GM23248 (cell line): ENCODE measurements around the gene TEKTIP1. TPM values are rescaled to one million over a fixed set of nuclear protein-coding genes. Genes with fewer than 3 reads are reported as not detected.

Source experiments
- DNase-seq: peaks from one replicate; pipeline ENCODE4 v3.0.0-alpha.2; 2015
- H2AFZ ChIP-seq: fragments of 200-600 bp; sonication (generic); 2 replicates; pipeline ENCODE4 v1.6.1; 2016; ENCODE audit warnings: antibody characterized with exemption
- H3F3A ChIP-seq: fragments of 200-600 bp; sonication (generic); 2 replicates; pipeline ENCODE4 v1.6.1; 2016; ENCODE audit warnings: mild to moderate bottlenecking, antibody characterized with exemption, mixed run types; ENCODE audit not compliant: insufficient read depth
- H3K27ac ChIP-seq: fragments of 200-600 bp; sonication (generic); 2 replicates; pipeline ENCODE4 v1.5.1; 2016; ENCODE audit warnings: mild to moderate bottlenecking
- H3K27me3 ChIP-seq: fragments of 200-600 bp; sonication (generic); replicated peaks from 2 replicates; pipeline ENCODE4 v1.6.1; 2016; ENCODE audit warnings: mild to moderate bottlenecking; ENCODE audit not compliant: insufficient read depth
- H3K36me3 ChIP-seq: fragments of 200-600 bp; sonication (generic); 2 replicates; pipeline ENCODE4 v1.6.1; 2016; ENCODE audit warnings: low read depth, mild to moderate bottlenecking
- H3K4me1 ChIP-seq: fragments of 200-600 bp; sonication (generic); 2 replicates; pipeline ENCODE4 v1.6.1; 2016; ENCODE audit warnings: mild to moderate bottlenecking; ENCODE audit not compliant: insufficient read depth
- H3K4me2 ChIP-seq: fragments of 200-600 bp; sonication (generic); one replicate; pipeline ENCODE4 v1.6.1; 2016; ENCODE audit warnings: mild to moderate bottlenecking; ENCODE audit not compliant: unreplicated experiment
- H3K4me3 ChIP-seq: fragments of 200-600 bp; sonication (generic); 2 replicates; pipeline ENCODE4 v1.5.1; 2016; ENCODE audit warnings: mild to moderate bottlenecking
- H3K79me2 ChIP-seq: fragments of 200-600 bp; sonication (generic); 2 replicates; pipeline ENCODE4 v1.6.1; 2016; ENCODE audit warnings: mild to moderate bottlenecking; ENCODE audit not compliant: insufficient read depth
- H3K9ac ChIP-seq: fragments of 200-600 bp; sonication (generic); 2 replicates; pipeline ENCODE4 v1.6.1; 2016; ENCODE audit warnings: mild to moderate bottlenecking
- H3K9me2 ChIP-seq: fragments of 200-600 bp; sonication (generic); 2 replicates; pipeline ENCODE4 v1.6.1; 2016; ENCODE audit warnings: mixed run types, mild to moderate bottlenecking, moderate library complexity; ENCODE audit not compliant: insufficient read depth
- H3K9me3 ChIP-seq: fragments of 200-600 bp; sonication (generic); one replicate; pipeline ENCODE4 v1.6.1; 2017; ENCODE audit warnings: low read depth
- H4K20me1 ChIP-seq: fragments of 200-600 bp; sonication (generic); 2 replicates; pipeline ENCODE4 v1.6.0; 2016; ENCODE audit not compliant: insufficient read depth
- EZH2 ChIP-seq: fragments of 200-600 bp; sonication (generic); IDR thresholded peaks from 2 replicates; pipeline ENCODE4 v1.6.1; 2018; ENCODE audit warnings: antibody characterized with exemption, mild to moderate bottlenecking; ENCODE audit not compliant: insufficient read depth, poor library complexity, severe bottlenecking
- EZH2phosphoT487 ChIP-seq: fragments of 200-600 bp; sonication (generic); IDR thresholded peaks from 2 replicates; pipeline ENCODE4 v1.6.1; 2018; ENCODE audit warnings: antibody characterized with exemption, moderate library complexity, mild to moderate bottlenecking, low read depth; ENCODE audit not compliant: insufficient read depth
- whole genome bisulfite sequencing, 2 experiments: methylation state at CpG; one replicate each; pipeline ENCODE4 v1.1.6; 2015 to 2017; ENCODE audit warnings: low lambda C conversion rate in 2 of 2, low coverage in 1 of 2; ENCODE audit errors: missing lambda C conversion rate in 2 of 2; 5-methylcytosine and 5-hydroxymethylcytosine counted together
- in situ Hi-C: fragments of 300-500 bp; cut with MboI; formaldehyde crosslinking; loops from 2 replicates; pipeline ENCODE4 v1.15.0; 2020
- polyA plus RNA-seq: library from polyadenylated mRNA; unstranded; fragments of >200 nt; fragmentation: Nextera tagmentation; extraction: Ambion mirVana; gene quantifications from 2 replicates; pipeline ENCODE4 v1.2.1, GENCODE V29; 2016
- total RNA-seq: library from RNA; depleted of rRNA; stranded (reverse); fragments of >200 nt; shearing (Covaris generic); gene quantifications from 2 replicates; pipeline ENCODE4 v1.2.3, GENCODE V29; 2014

The TEKTIP1 gene
- total and polyA plus RNA-seq, 2 experiments from 2014 or later, result not detected

- H3K27ac ChIP-seq, result no peak overlapping the region
- no peaks in the 10 kb centered on the region; the same call in 1 of the 2 replicates for H3K36me3 ChIP-seq
- H3K79me2 ChIP-seq, result no peaks in the 10 kb centered on the region
- no peak overlapping the region for H3K4me2 ChIP-seq
- peaks cover 3% of the 10 kb centered on the region; the same call in 1 of the 2 replicates for H3F3A ChIP-seq
- no peaks in the 10 kb centered on the region for H3K9me2 ChIP-seq
- TF ChIP-seq EZH2phosphoT487 (no peak), EZH2 (no peak)
- H3K27me3 ChIP-seq, result no peaks in the 10 kb centered on the region
- no peaks in the 10 kb centered on the region for H3K4me1 ChIP-seq
- H2AFZ ChIP-seq, result no peak overlapping the region
- no peaks in the 10 kb centered on the region for H3K9me3 ChIP-seq
- in situ Hi-C loops, result loop anchor here (10.0 kb wide), 1 partner anchor 168 kb away; the partner anchor contains the start of genes PIP5K1C and TJP3
- no peak overlapping the region for H3K4me3 ChIP-seq
- no peaks in the 10 kb centered on the region for H4K20me1 ChIP-seq
- 87 to 92% methylated on average over 8 to 13 of the region's 13 CpGs for WGBS, 2 experiments
- no peak for DNase-seq
- no peak overlapping the region for H3K9ac ChIP-seq
Measured at GRCh38 chr19:3537101-3537437, 1.9 kb upstream of the TEKTIP1 start.

GRCh38 chr19:3537438-3538240 is 1.3 kb upstream of the TEKTIP1 start:
- H3K27ac ChIP-seq, result no peak overlapping the region
- TF ChIP-seq EZH2phosphoT487 (no peak), EZH2 (no peak)
- 90 to 92% methylated on average over 18 to 22 of the region's 22 CpGs for WGBS, 2 experiments
- peaks cover 5% of the 10 kb centered on the region; the same call in 1 of the 2 replicates for H3F3A ChIP-seq
- in situ Hi-C loops, result loop anchor here (10.0 kb wide), 1 partner anchor 167 kb away; the partner anchor contains the start of genes PIP5K1C and TJP3
- no peaks in the 10 kb centered on the region for H3K9me2 ChIP-seq
- H3K4me3 ChIP-seq, result no peak overlapping the region
- no peak for DNase-seq
- no peak overlapping the region for H3K4me2 ChIP-seq
- no peaks in the 10 kb centered on the region for H3K4me1 ChIP-seq
- no peaks in the 10 kb centered on the region for H3K79me2 ChIP-seq
- H3K9me3 ChIP-seq, result no peaks in the 10 kb centered on the region
- H2AFZ ChIP-seq, result no peak overlapping the region
- no peaks in the 10 kb centered on the region for H4K20me1 ChIP-seq
- H3K9ac ChIP-seq, result no peak overlapping the region
- H3K36me3 ChIP-seq, result no peaks in the 10 kb centered on the region; the same call in 1 of the 2 replicates
- H3K27me3 ChIP-seq, result no peaks in the 10 kb centered on the region

- no peaks in the 10 kb centered on the region for H3K27me3 ChIP-seq
- H3K27ac ChIP-seq, result no peak overlapping the region
- no peaks in the 10 kb centered on the region for H3K79me2 ChIP-seq
- WGBS, 2 experiments, result 88 to 93% methylated on average over 24 to 25 of the region's 25 CpGs
- in situ Hi-C loops, result loop anchor here (10.0 kb wide), 1 partner anchor 166 kb away; the partner anchor contains the start of genes PIP5K1C and TJP3
- no peaks in the 10 kb centered on the region for H3K9me2 ChIP-seq
- no peak overlapping the region for H3K4me3 ChIP-seq
- H4K20me1 ChIP-seq, result no peaks in the 10 kb centered on the region
- no peak overlapping the region for H2AFZ ChIP-seq
- H3K9ac ChIP-seq, result no peak overlapping the region
- no peaks in the 10 kb centered on the region for H3K9me3 ChIP-seq
- TF ChIP-seq EZH2 (no peak), EZH2phosphoT487 (no peak)
- no peaks in the 10 kb centered on the region; the same call in 1 of the 2 replicates for H3K36me3 ChIP-seq
- H3F3A ChIP-seq, result peaks cover 5% of the 10 kb centered on the region; the same call in 1 of the 2 replicates
- H3K4me1 ChIP-seq, result no peaks in the 10 kb centered on the region
- DNase-seq, result no peak
- H3K4me2 ChIP-seq, result no peak overlapping the region
Measured at GRCh38 chr19:3538258-3538929, 580 bp upstream of the TEKTIP1 start.

- 100% methylated on average over 1 of the region's 1 CpG for WGBS, 2 experiments
- no peaks in the 10 kb centered on the region for H4K20me1 ChIP-seq
- H2AFZ ChIP-seq, result no peak overlapping the region
Measured at GRCh38 chr19:3539756-3540118, 763 bp downstream of the TEKTIP1 start.

More at GRCh38 chr19:3539756-3540118, 763 bp downstream of the TEKTIP1 start:
- no peak overlapping the region for H3K9ac ChIP-seq
- peaks cover 5% of the 10 kb centered on the region; the same call in 1 of the 2 replicates for H3F3A ChIP-seq
- no peak overlapping the region for H3K4me3 ChIP-seq
- H3K79me2 ChIP-seq, result no peaks in the 10 kb centered on the region
- H3K4me2 ChIP-seq, result no peak overlapping the region
- DNase-seq, result no peak
- no peaks in the 10 kb centered on the region for H3K9me3 ChIP-seq
- no peak for TF ChIP-seq EZH2
- no peak for TF ChIP-seq EZH2phosphoT487
- H3K9me2 ChIP-seq, result no peaks in the 10 kb centered on the region
- no peaks in the 10 kb centered on the region for H3K4me1 ChIP-seq
- no peaks in the 10 kb centered on the region for H3K36me3 ChIP-seq
- H3K27ac ChIP-seq, result no peak overlapping the region
- no peaks in the 10 kb centered on the region for H3K27me3 ChIP-seq
- in situ Hi-C loops, result loop anchor here (10.0 kb wide), 1 partner anchor 165 kb away; the partner anchor contains the start of genes PIP5K1C and TJP3
